Activated CD4-positive, alpha-beta T cell treated with anti-CD3 and anti-CD28 coated beads, Interleukin-2, amount 50 U/mL, for 1 hour (primary cell): ENCODE results near the gene ENGASE.

Experiments
- DNase-seq: peaks from one replicate; pipeline ENCODE4 v3.0.0-alpha.2; 2020

Gene ENGASE

DNA sequence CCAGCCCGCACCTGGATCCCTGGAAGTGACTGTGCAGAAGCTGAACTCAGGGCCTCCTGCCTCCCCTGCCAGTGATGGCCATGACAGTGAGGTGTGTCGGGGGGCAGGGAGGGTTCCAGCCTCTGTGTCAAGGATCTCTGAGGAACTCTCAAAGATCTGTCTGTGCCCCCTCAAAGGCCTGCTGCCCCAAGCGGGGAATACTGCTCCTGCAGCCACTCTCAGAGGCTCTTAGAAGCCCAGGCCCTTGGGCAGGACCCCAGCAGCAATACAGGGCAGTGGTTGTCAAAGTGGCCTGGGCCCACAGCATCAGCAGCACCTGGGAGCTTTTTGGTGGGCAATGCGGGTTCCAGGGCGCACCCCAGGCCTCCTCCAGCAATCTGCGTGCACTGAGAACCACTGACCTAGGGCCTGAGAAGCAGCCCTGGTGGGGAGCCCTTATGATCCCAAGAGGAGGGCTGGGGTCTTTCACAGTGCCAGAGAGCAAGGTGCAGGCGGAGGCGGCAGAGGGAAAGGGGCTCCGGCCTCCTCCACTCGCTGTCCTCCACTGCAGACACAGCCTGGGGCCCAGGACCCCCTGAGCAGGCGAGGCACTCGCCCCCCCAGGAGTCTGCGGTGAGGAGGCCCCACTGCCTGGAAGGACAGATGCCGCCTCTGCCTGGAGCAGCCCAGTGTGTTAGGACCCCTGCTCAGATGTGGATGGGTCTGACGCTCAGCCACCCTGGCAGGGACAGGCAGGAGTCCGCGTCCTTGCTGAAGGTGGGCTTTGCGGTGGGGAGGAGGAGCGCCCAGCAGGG is 42.1 kb downstream of the ENGASE start:
- DNase-seq: no peak

DNA sequence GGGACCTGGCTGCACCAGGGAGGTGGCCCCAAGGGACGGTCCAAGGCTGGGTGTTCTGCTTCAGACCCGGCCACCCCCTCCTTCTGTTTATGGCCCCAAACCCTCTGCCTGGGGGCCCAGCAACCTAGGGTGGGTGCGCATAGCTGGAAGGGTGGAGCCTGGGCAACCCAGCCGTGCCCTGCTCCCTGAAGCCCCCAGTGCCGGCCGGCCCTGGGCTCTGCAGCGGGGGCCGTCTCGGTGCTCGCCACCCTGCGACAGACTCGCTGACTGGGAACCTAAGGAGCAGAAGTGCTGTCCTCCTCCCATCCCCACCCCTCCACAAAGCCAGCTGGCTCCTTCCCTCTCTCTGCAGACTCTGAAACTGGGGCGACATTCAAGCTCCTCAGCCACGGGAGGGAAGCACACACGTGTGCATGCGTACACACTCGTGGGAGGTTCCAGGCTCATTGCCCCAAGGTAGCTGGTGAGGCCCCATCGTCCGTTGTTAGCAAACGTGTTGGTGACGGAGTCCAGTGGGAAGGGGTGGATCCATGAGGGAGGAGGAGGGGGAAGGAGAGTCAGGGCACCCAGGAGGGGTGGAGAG is 43.4 kb downstream of the ENGASE start:
- DNase-seq: no peak

DNA sequence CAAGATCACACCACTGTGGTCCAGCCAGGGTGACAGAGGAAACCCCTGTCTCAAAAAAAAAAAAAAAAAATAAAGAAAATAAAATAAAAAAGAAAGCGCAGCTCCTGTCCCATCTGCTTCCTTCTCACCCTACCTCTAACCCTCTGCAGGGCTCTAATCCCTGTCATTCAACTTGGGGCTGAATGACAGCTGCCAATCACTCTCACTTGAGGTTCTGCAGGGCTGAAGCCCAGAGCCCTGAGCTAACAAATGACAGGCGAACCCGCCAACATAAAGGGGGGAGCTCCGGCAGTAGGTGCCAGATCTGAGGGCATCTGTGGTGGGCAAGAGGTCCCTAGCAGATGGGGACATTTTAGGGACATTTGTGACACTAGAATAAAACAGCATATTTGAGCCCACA is 44.3 kb downstream of the ENGASE start:
- no peak for DNase-seq

DNA sequence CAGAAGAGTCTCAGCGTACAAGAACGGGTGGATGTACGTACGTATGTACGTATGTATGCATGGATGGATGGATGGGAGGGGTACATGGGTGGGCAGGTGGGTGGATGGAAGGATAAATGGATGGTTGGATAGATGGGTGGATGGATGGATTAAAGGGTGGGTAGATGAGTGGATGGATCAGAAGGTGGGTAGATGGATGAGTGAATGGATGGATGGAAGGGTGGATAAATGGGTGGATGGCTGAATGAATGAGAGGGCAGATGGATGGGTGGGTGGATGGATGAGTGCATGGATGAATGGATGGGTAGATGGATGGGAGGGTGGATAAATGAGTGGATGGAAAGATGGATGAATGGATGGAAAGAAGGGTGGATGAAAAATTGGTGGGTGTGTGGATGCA is 45.6 kb downstream of the ENGASE start:
- no peak for DNase-seq

DNA sequence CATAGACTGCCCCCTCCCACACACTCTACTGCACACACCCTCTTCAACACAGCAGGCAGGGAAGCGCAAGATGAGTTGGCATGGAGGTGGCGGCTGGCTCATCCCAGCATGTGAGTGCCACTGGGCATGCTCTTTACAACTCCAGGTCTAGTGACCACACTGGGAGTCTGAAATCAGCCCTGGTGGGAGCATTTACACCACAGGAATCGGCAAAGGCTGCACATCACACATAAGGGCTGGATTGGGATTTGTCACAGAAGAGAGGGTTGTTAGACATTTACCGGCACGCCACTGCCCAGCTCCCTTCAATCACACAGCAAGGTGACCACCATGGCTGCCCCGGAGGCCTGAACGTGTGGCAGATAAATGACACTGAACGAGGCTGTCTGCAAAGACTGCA is 49.4 kb downstream of the ENGASE start:
- no peak for DNase-seq

DNA sequence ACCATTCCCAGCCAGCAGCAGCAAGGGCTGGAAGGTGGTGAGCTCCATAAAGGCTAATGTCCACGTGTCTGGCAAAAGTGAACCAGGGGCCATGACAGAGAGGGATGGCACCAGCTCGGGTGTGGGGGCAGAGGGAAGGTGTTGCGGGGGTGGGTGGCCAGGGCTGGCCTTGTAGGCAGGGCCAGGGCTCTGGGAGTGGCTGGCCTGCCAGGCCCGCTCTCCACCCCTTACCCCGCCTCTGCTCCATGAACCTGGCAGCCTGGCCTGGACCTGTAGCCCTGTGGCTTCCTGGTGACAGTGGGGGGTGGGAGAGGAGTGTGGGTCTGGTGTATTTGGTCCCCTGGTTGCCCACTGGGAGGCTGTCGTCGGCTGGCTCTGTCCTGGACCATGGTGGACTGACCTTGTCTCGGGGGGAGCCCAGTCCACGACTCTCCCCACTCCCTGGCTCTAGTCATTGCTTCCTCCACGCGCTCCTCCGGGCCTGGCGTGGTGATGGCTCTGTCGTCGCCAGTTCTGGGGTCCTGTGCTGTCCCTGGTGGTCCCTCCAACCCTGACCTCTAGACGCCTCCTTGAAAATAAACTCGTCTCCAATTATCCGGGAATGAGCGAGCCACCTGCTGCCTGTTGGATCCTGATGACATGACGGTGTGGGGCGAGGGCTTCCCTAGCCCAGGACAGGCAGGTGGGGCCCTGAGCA is 50.0 kb downstream of the ENGASE start:
- DNase-seq: no peak

DNA sequence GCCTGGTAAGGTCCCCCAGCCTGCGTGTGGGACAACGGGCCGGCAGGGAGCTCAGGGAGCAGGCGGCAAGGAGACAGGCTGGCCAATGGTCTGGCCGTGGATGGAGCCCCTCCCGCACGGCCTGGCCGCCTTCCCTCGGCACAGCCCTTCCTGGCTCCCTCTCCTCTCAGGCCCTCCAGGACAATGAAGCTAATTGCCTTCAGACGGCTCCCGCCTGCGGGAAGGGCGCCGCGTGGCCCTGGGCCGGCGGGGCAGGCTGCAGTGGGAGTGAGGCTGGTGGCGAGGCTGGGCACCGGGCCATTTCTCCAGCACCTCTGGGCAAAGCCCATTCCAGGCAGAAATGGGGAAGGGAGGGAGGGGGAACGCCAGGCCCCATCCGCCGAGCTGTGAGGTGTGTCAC is 50.9 kb downstream of the ENGASE start:
- no peak for DNase-seq

DNA sequence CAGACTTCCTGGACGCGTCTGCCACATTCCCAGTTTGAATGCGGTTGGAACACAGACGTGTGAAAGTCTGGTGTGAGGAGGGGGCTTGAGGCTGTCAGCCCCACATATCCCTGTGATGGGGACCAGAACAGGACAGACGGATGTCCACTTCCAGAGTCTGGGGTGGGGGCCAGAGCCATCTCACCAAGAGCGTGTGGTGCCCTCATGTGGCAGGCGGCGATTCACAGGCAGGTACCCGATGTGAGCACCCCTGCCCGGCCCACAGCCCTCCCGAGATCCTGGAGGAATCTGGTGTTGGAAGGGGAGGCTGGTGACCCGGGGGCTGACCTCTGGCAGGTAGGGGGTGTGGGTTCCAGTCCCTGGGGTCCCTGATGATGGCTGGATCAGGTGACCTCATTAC is 51.5 kb downstream of the ENGASE start:
- DNase-seq: no peak

DNA sequence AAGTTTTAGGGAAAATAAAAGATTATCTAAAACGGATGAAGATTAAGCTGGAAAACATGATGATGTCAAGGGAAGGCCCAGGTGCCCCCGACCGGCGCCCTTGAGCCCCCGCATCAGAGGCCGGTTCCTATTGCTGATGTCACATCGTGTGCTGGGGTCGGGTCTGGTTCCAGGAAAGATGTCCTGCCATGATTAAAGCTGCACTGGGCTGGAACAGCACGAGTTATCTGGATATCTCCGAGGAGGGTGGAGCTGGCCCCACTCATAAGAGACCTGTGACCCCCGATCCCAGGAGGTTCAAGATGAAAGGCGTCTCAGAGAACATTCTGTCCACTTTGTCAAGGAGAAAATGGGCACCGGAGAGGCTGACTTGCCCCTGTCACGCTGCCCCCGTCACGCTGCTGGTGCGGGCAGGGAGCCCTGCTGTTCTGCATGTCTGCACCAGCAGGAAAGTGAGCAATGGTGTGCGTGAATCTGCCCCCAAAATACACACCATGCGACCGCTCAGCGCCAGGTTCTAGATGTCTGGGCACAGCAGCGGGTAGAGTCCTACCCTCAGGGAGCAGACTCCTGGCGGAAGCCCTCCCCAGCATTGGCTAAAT is 53.0 kb downstream of the ENGASE start:
- no peak for DNase-seq

DNA sequence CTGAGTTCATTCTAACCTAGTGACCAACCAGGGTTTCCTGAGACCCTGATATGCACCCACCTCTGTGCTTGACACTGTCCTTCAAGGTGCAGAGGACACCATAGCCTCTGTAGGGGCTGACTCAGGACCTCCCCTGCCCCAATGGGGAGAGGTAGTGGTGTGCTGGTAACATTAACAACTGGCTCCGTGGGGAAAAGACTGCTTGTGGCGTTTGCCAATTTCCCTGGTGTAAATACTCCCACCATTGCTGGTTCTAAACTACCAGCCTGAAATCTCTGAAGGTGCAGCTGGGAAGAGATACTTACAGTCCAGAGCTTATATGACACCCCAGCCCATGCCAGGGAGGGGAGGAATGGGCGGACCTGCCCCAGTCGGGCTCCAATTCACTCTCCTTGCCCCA is 54.9 kb downstream of the ENGASE start:
- DNase-seq: no peak

DNA sequence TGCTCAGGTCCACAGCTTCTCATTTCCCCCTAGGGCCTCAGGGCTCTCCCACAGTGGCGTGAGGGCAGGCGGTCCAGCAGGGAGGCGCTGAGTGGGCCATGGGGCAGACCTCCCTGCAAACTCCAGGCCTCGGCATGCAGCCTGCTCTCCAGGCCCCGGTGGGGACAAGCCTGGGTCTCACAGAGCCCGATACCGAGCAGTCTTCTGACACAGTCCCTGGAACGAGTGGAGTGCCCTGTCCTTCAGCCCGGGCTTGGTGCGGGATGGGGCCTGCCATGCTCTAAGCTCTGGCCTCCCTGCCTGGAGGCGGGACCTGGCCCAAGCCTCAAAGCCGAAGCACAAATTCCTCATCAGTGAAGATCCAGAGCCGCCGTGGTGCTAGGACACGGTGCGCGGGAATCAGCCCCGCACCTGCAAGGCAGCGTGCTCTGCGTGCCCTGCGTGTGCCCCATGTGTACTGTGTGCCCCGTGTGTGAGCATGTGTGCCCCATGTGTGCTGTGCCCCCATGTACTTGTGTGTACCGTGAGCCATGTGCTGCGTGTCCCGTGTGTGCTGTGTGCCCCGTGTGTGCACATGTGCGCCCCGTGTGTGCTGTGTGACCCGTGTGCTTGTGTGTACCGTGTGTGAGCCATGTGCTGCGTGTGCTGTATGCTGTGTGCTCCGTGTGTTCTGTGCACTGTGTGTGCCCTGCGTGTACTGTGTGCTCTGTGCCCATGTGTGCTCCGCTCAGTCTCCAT is 56.1 kb downstream of the ENGASE start:
- DNase-seq: no peak

DNA sequence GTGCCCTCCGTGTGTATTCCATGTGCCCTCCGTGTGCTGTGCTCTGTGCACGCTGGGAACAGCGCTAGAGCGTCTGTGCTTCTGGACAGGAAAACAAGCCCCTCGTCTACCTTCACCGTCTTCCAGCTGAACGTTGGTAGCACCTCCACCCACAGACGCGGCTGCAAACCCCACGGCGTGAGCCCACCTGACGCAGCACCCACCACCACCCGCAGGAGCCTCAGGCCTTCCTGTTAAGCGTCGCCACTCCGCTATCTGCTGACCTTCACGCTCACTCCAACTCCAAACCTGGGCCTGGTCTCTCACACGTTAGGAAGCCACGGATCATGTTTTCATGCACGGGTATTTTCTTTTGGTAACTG is 56.6 kb downstream of the ENGASE start:
- DNase-seq: no peak

DNA sequence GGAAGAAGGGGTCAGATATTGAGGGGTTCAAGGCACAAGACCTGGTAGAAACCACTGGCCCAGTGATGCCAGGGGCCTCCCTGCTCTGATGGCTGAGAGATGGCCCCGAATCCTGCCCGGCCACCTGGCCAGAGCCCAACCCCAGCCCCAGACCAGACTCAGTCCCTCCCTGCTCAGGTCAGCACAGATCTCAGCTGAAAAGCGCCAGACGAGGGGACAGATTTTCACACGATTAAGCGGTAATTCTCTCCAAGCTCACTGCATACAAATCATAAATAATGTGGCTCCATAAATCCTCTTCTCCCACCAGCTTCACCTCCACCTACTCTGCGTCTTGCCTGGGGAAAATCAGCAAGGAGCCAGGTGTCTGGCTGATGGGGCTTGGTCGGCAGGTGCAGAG is 57.1 kb downstream of the ENGASE start:
- DNase-seq: no peak

DNA sequence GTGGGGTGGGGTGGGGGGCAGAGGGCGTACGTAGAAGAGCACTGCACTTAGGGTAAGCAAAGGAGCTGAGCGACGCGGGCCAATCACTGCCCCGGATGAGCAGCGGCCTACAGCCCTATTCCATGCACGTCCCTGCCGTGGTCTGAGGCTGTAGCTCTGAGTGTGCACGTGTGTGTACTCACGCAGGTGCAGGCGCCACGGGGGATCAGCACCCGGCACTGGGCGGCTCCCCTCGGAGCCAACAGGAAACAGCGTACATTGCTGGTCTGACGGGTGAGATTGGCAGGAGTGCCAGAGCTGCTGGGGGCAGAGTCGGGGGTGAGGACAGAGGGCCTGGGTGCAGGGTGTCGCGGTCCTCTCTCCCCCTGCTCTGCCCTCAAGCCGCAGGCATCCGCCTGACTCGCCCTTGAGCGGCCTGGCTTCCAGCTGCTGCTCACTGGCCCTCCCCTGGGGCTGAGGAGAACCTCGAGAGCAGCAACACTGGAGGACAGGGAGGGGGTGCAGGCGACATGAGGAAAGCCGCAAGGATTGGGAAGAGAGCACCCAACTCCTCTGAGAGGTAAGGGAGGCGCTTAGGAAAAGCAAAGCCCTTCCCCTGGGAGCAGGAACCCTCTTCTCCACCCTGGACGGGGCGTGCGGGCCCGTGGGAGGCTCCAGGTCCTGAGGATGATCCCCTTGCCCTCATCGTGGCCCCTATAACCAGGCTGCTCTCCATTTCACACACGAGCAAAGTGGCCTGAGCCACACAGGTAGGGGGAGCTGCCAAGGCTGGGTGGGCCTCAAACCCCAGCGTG is 57.8 kb downstream of the ENGASE start:
- no peak for DNase-seq

DNA sequence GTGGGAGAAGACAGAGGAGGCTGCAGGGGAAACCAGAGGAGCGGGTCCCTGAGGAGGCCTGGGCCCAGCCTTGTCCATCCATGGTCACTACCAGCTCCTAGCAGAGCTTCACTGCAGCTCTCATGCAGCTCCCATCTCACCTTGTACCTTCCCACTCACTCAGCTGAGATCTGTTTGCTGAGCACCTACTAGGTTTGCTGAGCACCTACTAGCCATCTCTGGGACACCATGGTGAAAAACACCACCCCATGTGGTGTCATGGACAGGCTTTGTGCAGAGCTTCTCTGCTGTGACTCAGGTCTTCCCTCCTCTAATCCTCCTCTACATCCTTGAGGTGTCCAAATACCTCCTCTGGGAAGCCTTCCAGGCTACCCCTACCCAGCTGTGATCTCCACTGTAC is 58.6 kb downstream of the ENGASE start:
- DNase-seq: no peak

DNA sequence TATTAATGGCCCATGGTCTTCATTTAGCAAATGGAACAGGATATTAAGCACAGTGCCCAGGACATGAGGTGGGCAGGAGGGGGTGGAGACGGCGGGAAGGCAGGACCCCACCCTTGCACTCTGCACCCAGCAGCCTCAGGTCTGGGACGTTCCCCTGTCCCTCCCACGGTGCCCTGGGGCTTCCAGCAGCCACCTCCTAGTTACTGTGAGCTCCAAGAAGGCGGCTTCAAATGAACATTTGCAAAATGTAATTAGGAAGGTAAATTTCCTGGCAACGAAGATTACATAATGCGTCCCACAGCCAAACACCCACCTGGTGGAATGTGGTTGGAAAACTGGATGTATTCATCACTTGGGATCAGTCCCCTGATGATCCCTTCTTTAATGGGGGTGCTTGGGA is 59.4 kb downstream of the ENGASE start:
- DNase-seq: no peak

DNA sequence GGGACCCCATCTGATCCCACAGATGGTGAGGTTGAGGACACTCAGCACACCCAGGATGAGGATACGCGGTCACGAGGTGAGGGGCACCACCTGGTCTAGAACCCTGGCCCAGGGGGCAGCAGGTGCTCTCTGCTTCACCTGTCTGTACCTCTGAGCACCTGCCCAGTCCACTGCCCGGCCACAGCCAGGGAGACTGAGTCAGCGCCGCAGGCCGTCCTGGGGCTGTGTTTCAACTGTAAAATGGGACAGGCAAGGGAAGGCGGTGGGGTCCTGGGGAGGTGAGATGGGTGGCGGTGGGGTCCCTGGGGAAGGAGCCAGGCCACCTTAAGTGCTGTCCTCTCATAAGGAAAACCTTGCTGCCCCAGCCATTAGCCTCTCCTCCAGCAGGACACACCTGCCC is 60.4 kb downstream of the ENGASE start:
- DNase-seq: no peak

DNA sequence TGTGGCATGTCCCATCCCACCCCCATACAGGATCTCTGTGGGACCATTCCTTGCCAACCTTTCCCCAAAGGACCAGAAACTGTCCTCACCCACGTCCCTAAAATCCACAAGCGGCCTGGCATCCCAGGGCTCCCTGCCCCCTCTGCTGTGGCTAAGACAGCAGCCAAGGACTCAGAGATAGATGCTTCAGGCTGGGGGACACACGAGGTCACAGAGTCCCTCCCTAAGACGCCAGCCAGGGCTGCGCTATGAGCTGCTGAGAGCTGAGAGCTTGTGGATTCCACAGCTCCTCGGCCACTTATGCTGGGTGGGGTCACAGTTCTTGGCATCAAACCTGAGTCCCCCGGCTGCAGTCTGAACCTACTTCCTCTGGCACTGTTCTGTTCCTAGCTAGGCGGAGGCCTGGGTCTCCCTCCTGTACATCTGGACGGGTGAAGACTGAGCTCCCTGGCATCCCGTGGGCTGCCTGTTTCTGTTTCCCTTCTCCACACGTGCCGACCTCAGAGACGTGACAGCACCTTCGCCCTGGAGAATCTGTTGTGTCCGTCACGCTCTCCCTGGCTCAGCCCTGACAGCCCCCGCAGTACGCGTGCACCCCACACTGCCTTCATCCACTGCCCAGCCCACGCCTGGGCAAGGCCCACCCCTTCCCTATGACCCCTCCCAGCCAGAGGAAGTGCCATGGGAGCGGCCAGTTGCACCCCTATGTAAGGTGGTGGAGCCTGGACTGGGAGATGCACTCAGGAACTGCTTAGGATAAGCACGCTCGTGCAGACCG is 61.2 kb downstream of the ENGASE start:
- no peak for DNase-seq
